GM11168 (cell line): ENCODE data around the gene TPO.

ENCODE experiments used
- in situ Hi-C: fragments of 300-500 bp; cut with MboI; formaldehyde crosslinking; loops from one replicate; pipeline ENCODE4 v1.12.0; 2022; ENCODE audit warnings: low sequenced_read_pairs; ENCODE audit not compliant: unreplicated experiment

TPO gene

DNA sequence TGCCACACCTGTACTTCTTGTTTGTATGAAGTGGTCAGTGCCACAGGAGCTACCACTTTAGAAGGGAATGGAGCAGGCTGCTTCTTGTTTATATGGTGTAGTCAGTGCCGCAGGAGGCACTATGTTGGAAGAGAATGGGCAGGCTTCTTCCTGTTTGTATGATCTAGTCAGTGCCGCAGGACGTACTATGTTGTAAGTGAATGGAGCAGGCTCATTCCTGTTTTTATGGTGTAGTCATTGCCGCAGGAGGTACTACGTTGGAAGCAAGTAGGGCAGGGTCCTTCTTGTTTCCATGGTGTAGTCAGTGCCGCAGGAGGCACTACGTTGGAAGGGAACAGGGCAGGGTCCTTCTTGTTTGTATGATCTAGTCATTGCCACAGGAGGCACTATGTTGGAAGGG lies 27.3 kb downstream of the TPO start:
- in situ Hi-C loops: no loop called here

DNA sequence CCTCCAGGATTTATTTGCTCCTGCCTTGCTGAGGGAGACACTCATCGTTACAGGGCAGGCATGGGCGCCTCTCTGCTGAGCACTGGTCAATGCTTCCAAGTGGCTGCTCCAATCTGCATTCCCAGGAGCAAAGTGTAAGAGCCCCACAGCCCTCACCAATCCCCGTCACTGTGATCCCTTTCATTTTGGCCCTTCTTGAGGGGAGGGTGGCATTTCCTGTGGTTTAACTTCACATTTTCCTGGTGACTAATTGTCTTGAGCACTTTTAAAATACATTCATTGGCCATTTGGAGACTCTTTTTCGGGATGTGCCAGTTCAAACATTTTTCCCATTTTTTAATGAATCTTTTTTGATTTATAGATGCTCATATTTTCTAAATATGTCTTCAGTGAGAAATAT lies 33.0 kb downstream of the TPO start:
- in situ Hi-C loops: no loop called here

DNA sequence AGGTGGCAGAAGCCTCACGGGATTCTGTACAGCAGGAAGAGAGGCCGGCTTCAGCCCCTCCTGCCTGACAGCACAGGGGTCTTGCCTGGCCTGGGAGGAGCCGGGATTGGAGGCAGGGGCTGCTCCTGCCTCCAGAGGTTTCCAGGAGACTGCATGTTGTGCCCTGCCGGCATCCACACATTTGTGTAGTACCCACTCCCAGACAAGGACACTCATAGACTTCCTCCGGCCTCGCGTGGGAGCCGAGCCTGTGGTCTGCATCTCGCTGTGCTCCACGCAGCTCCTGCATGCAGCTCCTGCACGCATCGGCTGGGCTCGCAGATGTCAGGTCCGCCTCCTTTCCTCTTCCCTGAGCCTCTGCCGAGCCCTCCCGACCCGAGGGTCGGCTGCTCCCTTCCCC lies 34.7 kb downstream of the TPO start:
- in situ Hi-C loops: no loop called here

DNA sequence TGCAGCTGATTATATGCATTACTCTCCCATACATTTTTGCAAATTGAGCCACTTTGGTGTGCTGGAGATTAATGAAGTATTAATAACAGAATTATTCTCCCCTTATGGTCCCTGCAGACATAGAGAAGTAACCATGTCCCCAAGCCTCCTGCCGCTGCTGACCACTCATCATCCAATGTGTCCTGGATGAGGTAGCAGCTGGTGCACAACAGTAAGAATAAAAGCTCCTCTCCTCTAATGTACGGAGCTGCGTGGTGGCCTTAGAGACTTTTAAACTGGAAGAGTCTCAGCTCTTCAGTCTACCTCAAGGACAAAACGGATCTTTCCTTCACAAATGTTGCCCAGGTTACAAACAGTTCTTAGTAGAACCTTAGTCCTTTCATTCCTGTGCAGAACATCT lies 37.7 kb downstream of the TPO start:
- in situ Hi-C loops: no loop called here

DNA sequence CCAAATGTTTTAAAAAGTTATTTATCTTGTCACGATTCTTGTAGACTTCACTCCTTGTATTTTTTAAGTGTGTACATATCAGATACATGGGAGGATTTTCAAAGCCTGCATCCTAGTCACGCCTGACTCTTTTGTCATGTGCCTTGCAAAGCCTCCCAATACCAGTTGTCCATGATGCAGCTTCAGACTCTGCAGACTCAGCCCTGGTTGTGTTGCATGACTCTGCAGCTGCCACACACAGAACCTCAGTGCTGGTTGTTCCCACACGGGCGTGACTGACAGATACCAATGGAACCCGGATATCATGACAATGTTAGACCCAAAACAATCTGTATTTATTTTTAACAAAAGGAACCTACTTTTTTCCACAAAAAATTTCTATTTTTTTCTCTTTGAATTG lies 38.2 kb downstream of the TPO start:
- in situ Hi-C loops: no loop called here

DNA sequence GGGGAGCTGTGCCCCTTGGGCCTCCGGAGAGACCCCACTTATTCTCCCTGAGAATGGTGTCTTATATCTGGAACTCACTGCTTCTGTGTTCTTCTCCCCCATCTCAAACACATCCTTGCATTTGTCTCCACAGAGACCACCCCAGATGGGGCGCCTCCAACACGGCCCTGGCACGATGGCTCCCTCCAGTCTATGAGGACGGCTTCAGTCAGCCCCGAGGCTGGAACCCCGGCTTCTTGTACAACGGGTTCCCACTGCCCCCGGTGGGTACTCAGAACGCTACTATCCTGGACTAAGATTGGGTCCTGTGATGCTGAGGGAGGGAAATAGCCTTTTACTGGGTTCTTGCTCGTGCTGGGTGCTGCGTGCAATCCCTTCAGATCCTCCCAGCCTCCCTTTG lies 40.3 kb downstream of the TPO start:
- in situ Hi-C loops: no loop called here

DNA sequence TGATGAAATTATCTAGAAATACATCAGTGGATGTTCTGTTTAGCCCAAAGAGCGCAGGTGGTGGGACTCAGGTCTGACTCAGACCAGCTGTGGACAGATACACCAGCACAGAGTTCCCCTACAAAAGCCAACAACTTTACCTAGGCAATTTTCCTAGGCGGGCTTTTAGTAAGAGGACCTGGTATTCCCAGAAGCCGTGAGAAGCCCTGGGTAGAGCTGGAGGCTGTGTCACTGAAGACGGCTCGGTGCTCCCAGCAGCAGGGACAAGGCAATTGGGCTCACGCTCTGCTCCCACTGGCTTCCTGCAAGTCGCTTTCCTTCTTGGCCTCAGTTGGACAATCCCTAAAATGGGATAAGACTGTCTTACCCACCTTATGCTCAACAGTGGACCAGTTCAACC lies 41.1 kb downstream of the TPO start:
- in situ Hi-C loops: no loop called here

DNA sequence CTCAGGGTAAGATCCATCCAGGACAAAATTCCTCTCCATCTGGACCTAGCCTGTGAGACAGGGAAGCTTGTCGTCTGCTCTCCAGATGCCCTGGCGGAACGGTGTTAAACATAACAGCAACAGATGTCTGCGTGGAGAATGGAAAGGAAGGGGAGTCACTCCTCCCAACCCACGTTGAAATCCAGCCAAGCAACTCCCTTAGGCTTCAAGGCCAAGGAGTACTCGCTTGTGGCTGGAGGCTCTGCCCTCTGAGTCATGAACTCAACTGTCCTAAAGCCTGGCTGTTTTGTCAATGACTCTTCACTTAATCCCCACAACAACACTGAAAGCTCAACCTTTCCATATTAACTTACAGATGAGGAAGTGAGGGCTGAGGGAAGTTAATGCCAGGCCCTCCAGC lies 42.2 kb downstream of the TPO start:
- in situ Hi-C loops: no loop called here

DNA sequence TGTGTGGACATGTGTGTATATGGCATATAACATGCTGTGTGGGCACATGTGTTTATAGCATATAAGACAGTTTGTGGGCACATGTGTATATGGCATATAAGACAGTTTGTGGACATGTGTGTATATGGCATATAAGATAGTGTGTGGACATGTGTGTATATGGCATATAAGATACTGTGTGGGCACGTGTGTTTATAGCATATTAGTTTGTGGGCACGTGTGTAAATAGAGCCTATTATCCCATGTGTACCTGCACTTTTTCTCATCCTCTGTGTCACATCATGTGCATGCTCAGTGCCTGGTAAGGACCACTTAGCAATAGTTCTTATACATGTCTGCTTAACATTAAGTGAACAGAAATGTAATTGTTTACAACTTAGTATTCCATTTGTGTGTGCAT lies 45.2 kb downstream of the TPO start:
- in situ Hi-C loops: no loop called here

DNA sequence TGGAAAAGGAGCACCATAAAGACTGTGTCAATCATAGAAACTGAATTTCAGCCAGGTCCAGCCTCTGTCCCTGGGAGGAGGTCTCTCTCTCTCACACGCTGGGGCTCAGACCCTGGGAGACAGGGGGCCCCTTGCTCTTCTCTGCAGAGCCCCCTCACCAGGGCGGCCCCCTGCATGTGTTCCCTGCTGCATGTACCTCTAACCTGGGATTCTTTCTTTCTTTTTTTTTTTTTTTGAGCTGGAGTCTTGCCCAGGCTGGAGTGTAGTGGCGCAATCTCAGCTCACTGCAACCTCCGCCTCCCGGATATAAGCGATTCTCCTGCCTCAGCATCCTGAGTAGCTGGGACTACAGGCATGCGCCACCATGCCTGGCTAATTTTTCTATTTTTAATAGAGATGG lies 46.5 kb downstream of the TPO start:
- in situ Hi-C loops: no loop called here

DNA sequence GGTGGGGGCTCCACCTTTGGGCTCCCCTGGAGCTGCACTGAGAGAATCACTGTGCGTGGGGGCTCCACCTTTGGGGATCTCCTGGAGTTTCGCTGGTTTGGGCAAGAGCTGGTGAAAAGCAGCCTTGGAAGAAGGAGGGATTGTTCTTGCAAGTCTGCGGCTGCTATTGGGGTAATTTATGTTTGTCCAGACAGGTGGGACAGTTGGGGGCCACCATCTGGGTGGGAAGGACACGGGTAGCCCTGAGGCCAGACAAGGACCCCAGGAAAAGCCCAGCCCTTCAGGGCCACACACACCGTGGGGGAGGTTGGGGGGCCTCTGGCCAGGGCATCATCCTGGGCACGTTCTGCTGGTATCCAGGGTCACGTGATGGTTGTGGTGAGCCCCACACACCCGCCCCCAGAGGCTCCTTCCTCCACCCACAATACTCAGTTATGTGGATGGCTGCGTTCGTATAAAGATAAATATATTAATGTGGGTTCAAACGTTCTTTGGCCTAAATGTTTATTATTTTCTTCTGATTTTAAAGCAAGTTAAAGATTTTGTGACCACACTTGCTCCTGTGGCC lies 47.7 kb downstream of the TPO start:
- in situ Hi-C loops: no loop called here

DNA sequence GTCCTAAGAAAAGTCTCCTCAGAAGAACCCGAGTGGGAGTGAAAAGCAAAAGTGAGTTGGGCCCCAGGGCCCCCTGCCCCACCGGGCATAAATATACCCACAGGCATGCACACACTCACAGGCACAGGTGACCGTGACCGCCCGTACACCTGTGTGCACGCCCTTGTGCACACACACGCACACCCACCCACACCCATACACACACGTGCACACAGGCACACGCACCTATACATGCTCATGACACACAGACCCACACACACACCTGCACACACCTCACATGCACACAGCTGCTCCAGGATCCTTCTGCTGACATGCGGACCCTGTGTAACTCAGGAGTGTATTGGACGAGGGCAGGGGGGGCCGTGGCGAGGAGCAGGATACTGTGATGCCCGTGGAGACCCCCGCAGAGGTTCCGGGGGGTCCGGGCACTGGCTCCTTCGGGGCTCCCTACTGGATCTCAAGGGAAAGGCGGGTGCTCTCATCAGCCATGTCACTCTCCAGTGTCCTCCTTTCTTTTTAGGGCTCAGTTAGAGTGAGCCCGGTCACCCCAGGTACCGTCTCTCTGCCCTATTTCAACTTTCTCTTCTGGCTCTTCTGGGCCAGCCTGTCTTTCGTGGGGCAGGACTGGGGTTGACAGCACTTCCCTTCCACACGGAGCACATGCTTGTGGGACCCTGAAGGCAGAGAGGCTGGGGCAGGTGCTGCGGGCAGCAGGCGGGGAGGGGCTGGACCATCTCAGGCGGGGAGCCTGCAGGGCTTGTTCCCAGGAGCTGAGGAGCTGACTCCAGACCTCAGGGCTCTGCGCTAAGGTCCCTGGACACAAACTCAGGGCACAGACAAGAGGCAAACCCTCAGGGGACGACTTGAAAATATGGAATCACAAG lies 48.5 kb downstream of the TPO start:
- in situ Hi-C loops: no loop called here

DNA sequence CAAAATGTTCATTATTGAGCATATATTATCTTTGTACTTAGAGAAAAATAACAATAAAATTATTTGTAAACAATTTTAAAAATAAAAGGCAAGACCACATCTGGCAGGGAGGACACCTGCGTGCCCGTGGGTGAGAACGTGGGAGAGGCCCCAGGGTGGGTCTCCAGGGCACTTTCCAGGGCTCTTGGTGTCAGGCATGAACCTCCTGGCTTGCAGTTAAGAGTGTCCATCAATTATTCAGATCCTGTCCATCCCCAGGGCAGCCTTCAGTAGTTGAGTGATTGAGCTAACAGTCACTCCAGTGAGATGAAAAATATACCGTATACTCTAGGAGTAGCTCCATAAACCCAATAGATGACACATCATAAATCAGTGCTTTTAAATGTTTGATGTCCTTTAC lies 49.7 kb downstream of the TPO start:
- in situ Hi-C loops: no loop called here

DNA sequence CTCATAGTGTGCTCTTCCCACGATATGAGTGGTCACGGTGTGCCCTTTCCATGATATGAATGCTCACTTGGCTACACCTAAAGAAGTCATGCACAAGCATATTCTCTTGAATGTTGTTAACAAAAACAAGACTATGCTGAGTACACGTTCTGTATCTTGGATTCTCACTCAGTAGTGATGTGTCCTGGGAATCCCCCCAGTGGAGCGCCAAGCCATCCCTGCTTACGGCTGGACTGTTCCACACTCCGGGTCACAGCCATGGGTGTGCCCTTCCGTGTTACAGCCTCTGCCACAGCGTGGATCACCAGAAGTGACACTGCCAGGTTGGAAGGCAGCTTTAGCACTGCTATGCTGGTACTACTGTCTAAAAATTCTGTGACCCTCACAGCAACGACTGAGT lies 59.1 kb downstream of the TPO start:
- in situ Hi-C loops: no loop called here

DNA sequence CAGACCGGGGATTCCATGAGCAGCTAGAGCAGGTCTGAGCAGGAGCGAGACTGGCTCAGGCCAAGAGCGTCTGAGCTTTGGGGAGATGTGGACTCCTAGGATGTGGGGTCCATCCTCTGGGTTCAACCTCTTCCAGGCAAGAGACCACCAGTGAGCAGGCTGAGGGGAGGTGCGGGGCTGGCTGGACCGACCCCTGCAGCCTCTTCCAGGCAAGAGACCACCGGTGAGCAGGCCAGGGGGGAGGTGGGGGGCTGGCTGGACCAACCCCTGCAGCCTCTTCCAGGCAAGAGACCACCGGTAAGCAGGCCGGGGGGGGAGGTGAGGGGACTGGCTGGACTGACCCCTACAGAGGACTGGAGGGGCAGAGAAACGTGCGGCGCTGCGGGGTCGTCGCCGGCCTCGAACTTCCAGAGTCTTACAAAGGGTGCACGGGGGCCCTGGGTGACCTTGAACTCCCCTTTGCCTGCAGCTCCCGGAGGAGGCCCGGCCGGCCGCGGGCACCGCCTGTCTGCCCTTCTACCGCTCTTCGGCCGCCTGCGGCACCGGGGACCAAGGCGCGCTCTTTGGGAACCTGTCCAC lies 63.4 kb downstream of the TPO start:
- in situ Hi-C loops: no loop called here

DNA sequence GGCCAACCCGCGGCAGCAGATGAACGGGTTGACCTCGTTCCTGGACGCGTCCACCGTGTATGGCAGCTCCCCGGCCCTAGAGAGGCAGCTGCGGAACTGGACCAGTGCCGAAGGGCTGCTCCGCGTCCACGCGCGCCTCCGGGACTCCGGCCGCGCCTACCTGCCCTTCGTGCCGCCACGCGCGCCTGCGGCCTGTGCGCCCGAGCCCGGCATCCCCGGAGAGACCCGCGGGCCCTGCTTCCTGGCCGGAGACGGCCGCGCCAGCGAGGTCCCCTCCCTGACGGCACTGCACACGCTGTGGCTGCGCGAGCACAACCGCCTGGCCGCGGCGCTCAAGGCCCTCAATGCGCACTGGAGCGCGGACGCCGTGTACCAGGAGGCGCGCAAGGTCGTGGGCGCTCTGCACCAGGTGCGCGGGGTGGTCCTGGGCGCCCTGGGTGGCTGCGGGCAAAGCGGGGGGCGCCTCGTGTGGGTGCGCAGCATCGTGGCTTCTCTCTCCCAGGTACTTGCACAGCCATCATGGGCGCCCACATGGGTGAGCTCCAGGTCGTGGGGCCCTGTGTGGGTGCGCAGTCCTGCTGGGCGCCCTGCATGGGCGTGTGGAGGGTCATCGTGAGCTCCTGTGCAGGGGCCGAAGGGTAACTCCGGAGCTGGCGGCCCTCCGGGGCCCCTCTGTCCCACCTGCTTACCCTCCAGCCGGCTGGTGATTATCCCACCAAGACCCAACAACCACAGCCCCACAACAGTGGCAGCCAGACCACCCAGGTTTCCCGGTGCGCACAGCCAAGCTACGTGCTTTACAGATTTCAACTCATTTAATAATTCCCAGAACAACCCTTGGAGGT lies 64.2 kb downstream of the TPO start:
- in situ Hi-C loops: no loop called here

DNA sequence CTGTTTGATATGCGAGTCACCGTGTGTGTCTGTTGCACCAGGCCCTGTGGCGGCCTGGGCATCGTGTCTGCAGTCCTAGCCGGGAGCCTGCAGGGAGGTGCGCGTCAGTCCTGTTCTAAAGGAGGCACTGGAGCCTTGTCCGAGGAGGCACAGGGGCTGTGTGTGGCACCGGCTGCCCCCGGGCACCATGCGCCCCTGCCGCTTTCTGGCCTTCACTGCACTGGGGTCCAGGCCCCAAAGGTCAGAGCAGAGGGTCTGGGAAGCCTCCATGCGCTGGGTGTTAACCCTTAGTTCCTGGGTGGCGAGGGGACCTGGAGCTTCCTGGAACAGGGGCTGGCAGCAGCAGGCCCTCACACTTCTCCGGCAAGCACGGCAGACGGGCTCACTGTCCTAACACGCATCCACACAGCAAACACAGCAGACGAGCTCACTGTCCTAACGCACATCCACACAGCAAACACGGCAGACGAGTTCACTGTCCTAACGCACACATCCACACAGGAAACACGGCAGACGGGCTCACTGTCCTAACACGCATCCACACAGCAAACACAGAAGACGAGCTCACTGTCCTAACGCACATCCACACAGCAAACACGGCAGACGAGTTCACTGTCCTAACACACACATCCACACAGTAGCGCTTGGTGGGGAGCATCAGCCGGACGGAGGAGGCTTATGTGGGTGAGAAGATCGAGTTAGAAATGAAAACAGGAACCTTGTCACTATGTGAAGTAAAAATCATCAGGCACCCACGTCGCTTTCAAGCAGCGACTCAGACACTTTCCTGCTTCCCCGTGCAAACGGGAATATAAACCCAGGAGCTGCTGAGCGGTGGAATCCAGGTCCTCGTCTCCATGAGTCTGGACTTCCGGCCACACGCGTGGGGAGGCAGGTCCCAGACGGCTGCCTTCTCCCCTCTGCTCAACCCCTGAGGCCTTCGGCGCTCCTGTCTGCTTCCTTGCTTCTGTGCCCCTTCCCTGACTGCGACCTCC lies 65.3 kb downstream of the TPO start:
- in situ Hi-C loops: no loop called here

DNA sequence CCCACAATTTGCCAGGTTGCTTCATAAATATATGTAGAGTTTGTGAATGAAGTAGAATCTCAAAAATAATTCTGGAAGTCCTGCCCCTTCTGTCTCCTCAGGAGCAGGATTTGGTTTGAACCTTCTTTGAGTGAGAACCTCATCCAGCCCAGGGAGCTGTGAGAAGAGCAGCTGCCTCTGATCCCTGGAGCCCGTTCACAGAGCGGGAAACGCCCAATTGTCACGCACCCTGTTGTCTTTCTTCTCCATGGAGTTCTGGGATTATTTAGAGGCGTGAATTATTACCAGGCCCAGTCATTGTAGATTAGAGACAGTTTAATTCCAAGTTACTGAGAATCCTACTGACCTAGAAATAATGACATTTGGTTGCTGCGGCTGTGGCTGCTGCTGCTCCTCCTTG lies 66.1 kb downstream of the TPO start:
- in situ Hi-C loops: no loop called here

DNA sequence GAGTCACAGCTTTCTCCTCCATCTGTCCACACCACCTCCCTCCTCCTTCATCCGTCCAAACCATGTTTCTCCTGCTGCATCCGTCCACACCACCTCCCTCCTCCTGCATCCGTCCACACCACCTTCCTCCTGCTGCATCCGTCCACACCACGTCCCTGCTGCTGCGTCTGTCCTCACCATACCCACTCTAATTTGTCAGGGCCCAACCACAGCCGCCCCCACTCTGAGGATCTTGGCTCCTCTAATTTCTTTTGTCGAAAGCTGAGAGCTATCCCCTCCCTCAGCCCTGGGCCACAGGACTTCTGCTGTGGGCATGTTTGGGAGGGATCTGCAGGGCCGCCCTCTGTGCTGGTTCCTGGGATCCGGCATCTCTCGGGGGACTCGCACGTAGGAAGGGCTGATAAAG lies 67.4 kb downstream of the TPO start:
- in situ Hi-C loops: no loop called here
